DND-41 (cell line): ENCODE results near the gene SIRT5.

Experiments
- ATAC-seq: fragments of 200-7000 bp; cut with Tn5 transposase; 3 replicates; pipeline ENCODE4 v1.9.1; 2021; ENCODE audit warnings: low read depth; ENCODE audit not compliant: insufficient read depth
- DNase-seq: peaks from one replicate; pipeline ENCODE4 v3.0.0-alpha.2; 2020
- H2AFZ ChIP-seq: 2 replicates; pipeline ENCODE4 v1.6.0; 2012; ENCODE audit warnings: low read depth, low read length
- H3K27ac ChIP-seq: 2 replicates; pipeline ENCODE4 v1.5.1; 2012; ENCODE audit warnings: low read length, inconsistent platforms
- H3K27me3 ChIP-seq: fragments of 200-600 bp; sonication (generic); 2 replicates; pipeline ENCODE4 v1.6.0; 2012; ENCODE audit warnings: low read length, mild to moderate bottlenecking, inconsistent platforms; ENCODE audit not compliant: insufficient read depth, poor library complexity
- H3K36me3 ChIP-seq: 2 replicates; pipeline ENCODE4 v1.5.1; 2012; ENCODE audit warnings: low read length, inconsistent platforms; ENCODE audit not compliant: insufficient read depth
- H3K4me1 ChIP-seq: 2 replicates; pipeline ENCODE4 v1.5.1; 2012; ENCODE audit warnings: mild to moderate bottlenecking, low read length; ENCODE audit not compliant: insufficient read depth
- H3K4me2 ChIP-seq: 2 replicates; pipeline ENCODE4 v1.6.0; 2012; ENCODE audit warnings: mild to moderate bottlenecking, moderate library complexity, low read length, inconsistent platforms; ENCODE audit not compliant: insufficient read depth
- H3K4me3 ChIP-seq, 2 experiments: fragments of 200-600 bp in 1 of 2; shearing (Covaris generic) in 1 of 2; 2 replicates each; pipeline ENCODE4 v1.5.1; 2012 to 2016; ENCODE audit warnings: inconsistent platforms in 2 of 2, low read length in 2 of 2, mild to moderate bottlenecking in 2 of 2, low read depth in 1 of 2, moderate library complexity in 1 of 2
- H3K79me2 ChIP-seq: 2 replicates; pipeline ENCODE4 v1.6.0; 2012; ENCODE audit warnings: low read length, inconsistent platforms; ENCODE audit not compliant: insufficient read depth
- H3K9ac ChIP-seq: 2 replicates; pipeline ENCODE4 v1.6.0; 2012; ENCODE audit warnings: low read depth, mild to moderate bottlenecking, inconsistent platforms, low read length, moderate library complexity
- H3K9me3 ChIP-seq: 2 replicates; pipeline ENCODE4 v1.5.1; 2012; ENCODE audit warnings: low read length, moderate library complexity, mild to moderate bottlenecking, inconsistent platforms; ENCODE audit not compliant: insufficient read depth, severe bottlenecking
- H4K20me1 ChIP-seq: 2 replicates; pipeline ENCODE4 v1.6.0; 2012; ENCODE audit warnings: low read length; ENCODE audit not compliant: insufficient read depth
- CTCF ChIP-seq: IDR thresholded peaks from 2 replicates; pipeline ENCODE4 v1.5.1; 2012; ENCODE audit warnings: borderline replicate concordance, low read length, moderate library complexity, mild to moderate bottlenecking; ENCODE audit not compliant: poor library complexity, severe bottlenecking; ENCODE audit errors: extremely low read depth
- EZH2 ChIP-seq: IDR thresholded peaks from 3 replicates; pipeline ENCODE4 v1.6.1; 2012; ENCODE audit warnings: borderline replicate concordance, low read depth, mild to moderate bottlenecking, moderate library complexity, low read length, inconsistent platforms; ENCODE audit not compliant: severe bottlenecking

SIRT5 gene

GRCh38 chr6:13611715-13612114 is 37.3 kb downstream of the SIRT5 start:
- Histone ChIP-seq H3K4me1 (peaks cover 20% of the 10 kb centered on the region), H4K20me1 (peaks cover 14% of the 10 kb centered on the region), H3K79me2 (peaks cover 26% of the 10 kb centered on the region), H3K4me2 (no peak overlapping the region), H3K9me3 (no peaks in the 10 kb centered on the region), H3K4me3 (no peak overlapping the region), H3K27me3 (no peaks in the 10 kb centered on the region), H3K27ac (no peak overlapping the region), H3K9ac (no peak overlapping the region), H3K36me3 (peaks cover 3% of the 10 kb centered on the region), H2AFZ (no peak overlapping the region)
- no peak for DNase-seq
- TF ChIP-seq EZH2 (no peak), CTCF (no peak)
- ATAC-seq, result no peak

- no peak for TF ChIP-seq CTCF
- TF ChIP-seq EZH2, result no peak
- Histone ChIP-seq H3K79me2 (peaks cover 38% of the 10 kb centered on the region), H3K9me3 (no peaks in the 10 kb centered on the region), H3K27ac (no peak overlapping the region), H3K4me1 (peaks cover 32% of the 10 kb centered on the region), H3K9ac (no peak overlapping the region), H3K36me3 (peaks cover 15% of the 10 kb centered on the region), H3K4me2 (peak overlapping the region; percentile 94; the same call in 1 of the 2 replicates), H3K4me3 (no peak overlapping the region), H2AFZ (no peak overlapping the region), H3K27me3 (no peaks in the 10 kb centered on the region), H4K20me1 (peaks cover 24% of the 10 kb centered on the region)
- DNase-seq (no peak), ATAC-seq (no peak)
Observed at GRCh38 chr6:13613029-13613594, 38.7 kb downstream of the SIRT5 start.

- Histone ChIP-seq H2AFZ (peak overlapping the region; percentile 83), H3K9ac (peak overlapping the region; percentile 71), H3K27ac (peak overlapping the region; percentile 81), H3K4me2 (peak overlapping the region; percentile 94), H3K9me3 (no peaks in the 10 kb centered on the region), H3K79me2 (peaks cover 48% of the 10 kb centered on the region), H3K4me3 (peak overlapping the region; percentile 68 to 84; a peak in 3 of 4 replicates), H3K27me3 (no peaks in the 10 kb centered on the region), H3K4me1 (peaks cover 34% of the 10 kb centered on the region), H3K36me3 (peaks cover 25% of the 10 kb centered on the region), H4K20me1 (peaks cover 28% of the 10 kb centered on the region)
- peak; percentile 37 for ATAC-seq
- peak; percentile 52 for DNase-seq
- no peak for TF ChIP-seq CTCF
- TF ChIP-seq EZH2, result no peak
Observed at GRCh38 chr6:13614126-13614925, 39.9 kb downstream of the SIRT5 start.
